Head of caudate nucleus (tissue), 42 donors: Measurements from ENCODE around the gene SV2C.
"Not testable (repeated sequence)": the region's sequence is repeated elsewhere in the genome, so short reads cannot be mapped to it uniquely, and the experiment has no call there.

ENCODE experiments used
- DNase-seq, 42 donors: peaks; one replicate each; pipeline versions ENCODE4 v3.0.0 to v3.0.0-alpha.2; 2020 to 2021; ENCODE audit warnings: mixed read lengths in 7 of 42
- intact Hi-C: fragments of 100-400 bp; cut with DNase I; formaldehyde crosslinking; loops from one replicate; pipeline ENCODE4 v1.15.0; 2022

Gene SV2C

GRCh38 chr5:76089156-76089555 is 6.0 kb downstream of the SV2C start:
- DNase-seq, intact Hi-C loops: not testable (repeated sequence)

GRCh38 chr5:76091351-76091750 is 8.2 kb downstream of the SV2C start:
- no peak for DNase-seq
- intact Hi-C loops: no loop called here

GRCh38 chr5:76099286-76099702 is 16.1 kb downstream of the SV2C start:
- intact Hi-C loops: no loop called here
- DNase-seq: no peak

- intact Hi-C loops: no loop called here
- DNase-seq: no peak
These were observed 16.6 kb downstream of the SV2C start for GRCh38 chr5:76099756-76100155.

- DNase-seq: no peak
- intact Hi-C loops: no loop called here
These were observed 20.8 kb downstream of the SV2C start for GRCh38 chr5:76104027-76104426.

- intact Hi-C loops: no loop called here
- peak in 9 of 42 donors; percentile 19 to 65 (median 24) for DNase-seq
These were observed 23.0 kb downstream of the SV2C start for GRCh38 chr5:76106149-76106548.

- no peak for DNase-seq
These were observed 28.4 kb downstream of the SV2C start for GRCh38 chr5:76111477-76112174.

GRCh38 chr5:76113103-76113502 is 29.9 kb downstream of the SV2C start:
- intact Hi-C loops: no loop called here
- no peak for DNase-seq

More at GRCh38 chr5:76111477-76112174, 28.4 kb downstream of the SV2C start:
- intact Hi-C loops: no loop called here

GRCh38 chr5:76114179-76114851 is 31.1 kb downstream of the SV2C start:
- intact Hi-C loops: no loop called here
- no peak for DNase-seq

- intact Hi-C loops: no loop called here
- no peak for DNase-seq
These were observed 42.2 kb downstream of the SV2C start for GRCh38 chr5:76125346-76125745.

- no peak for DNase-seq
- intact Hi-C loops: no loop called here
These were observed 42.7 kb downstream of the SV2C start for GRCh38 chr5:76125888-76126287.

GRCh38 chr5:76134003-76134402 is 50.8 kb downstream of the SV2C start:
- no peak for DNase-seq
- intact Hi-C loops: no loop called here

GRCh38 chr5:76134646-76135045 is 51.5 kb downstream of the SV2C start:
- DNase-seq: no peak
- intact Hi-C loops: no loop called here

- no peak for DNase-seq
- intact Hi-C loops: no loop called here
These were observed 54.8 kb downstream of the SV2C start for GRCh38 chr5:76137887-76138542.

- DNase-seq: no peak
- intact Hi-C loops: no loop called here
These were observed 60.7 kb downstream of the SV2C start for GRCh38 chr5:76143884-76144283.

- no peak for DNase-seq
- intact Hi-C loops: no loop called here
These were observed 61.5 kb downstream of the SV2C start for GRCh38 chr5:76144513-76145274.

GRCh38 chr5:76145945-76146344 is 62.8 kb downstream of the SV2C start:
- no peak for DNase-seq
- intact Hi-C loops: no loop called here

GRCh38 chr5:76149636-76150035 is 66.5 kb downstream of the SV2C start:
- intact Hi-C loops: no loop called here
- no peak for DNase-seq

- no peak for DNase-seq
- intact Hi-C loops: no loop called here
These were observed 69.0 kb downstream of the SV2C start for GRCh38 chr5:76152161-76152560.

- intact Hi-C loops: no loop called here
These were observed 69.5 kb downstream of the SV2C start for GRCh38 chr5:76152700-76153099.

More at GRCh38 chr5:76152700-76153099, 69.5 kb downstream of the SV2C start:
- peak in 2 of 42 donors; percentile 14 to 18 for DNase-seq
